Measurements from ENCODE around the gene PDXDC1.
"Not testable (repeated sequence)": the region's sequence is repeated elsewhere in the genome, so short reads cannot be mapped to it uniquely, and the experiment has no call there.

DNA sequence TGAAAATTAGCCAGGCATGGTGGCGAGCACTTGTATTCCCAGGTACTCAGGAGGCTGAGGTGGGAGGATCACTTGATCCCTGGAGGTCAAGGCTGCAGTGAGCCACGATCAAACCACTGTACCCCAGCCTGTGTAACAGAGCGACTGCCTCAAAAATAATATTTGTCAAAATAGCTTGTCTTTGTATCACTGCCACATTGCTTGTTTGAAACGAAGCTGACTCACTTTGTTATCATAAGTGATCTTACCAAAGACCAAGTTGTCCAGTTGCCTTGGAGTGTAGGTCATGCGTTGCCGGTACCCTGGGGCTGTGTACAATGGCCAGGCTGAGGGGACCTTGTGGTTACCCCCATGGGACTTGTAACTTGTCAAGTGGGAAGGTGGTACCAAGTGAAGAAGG lies 21.9 kb downstream of the PDXDC1 start:
- TF ChIP-seq, protein P1, sequence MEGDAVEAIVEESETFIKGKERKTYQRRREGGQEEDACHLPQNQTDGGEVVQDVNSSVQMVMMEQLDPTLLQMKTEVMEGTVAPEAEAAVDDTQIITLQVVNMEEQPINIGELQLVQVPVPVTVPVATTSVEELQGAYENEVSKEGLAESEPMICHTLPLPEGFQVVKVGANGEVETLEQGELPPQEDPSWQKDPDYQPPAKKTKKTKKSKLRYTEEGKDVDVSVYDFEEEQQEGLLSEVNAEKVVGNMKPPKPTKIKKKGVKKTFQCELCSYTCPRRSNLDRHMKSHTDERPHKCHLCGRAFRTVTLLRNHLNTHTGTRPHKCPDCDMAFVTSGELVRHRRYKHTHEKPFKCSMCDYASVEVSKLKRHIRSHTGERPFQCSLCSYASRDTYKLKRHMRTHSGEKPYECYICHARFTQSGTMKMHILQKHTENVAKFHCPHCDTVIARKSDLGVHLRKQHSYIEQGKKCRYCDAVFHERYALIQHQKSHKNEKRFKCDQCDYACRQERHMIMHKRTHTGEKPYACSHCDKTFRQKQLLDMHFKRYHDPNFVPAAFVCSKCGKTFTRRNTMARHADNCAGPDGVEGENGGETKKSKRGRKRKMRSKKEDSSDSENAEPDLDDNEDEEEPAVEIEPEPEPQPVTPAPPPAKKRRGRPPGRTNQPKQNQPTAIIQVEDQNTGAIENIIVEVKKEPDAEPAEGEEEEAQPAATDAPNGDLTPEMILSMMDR (IDR thresholded peaks at IDR 0.05) = not testable (repeated sequence)
- TF ChIP-seq EZH2 (IDR thresholded peaks at IDR 0.05) = not testable (repeated sequence)

All from neural progenitor cell (in vitro differentiated cells).